GM21737 (cell line): ENCODE results near the gene CD2AP.
"Not testable (repeated sequence)": the region's sequence is repeated elsewhere in the genome, so short reads cannot be mapped to it uniquely, and the experiment has no call there.

Experiments
- ATAC-seq: cut with Tn5 transposase; IDR thresholded peaks from one replicate; pipeline ENCODE4 v1.9.1; 2021; ENCODE audit warnings: mild to moderate bottlenecking, moderate library complexity; ENCODE audit not compliant: unreplicated experiment

The CD2AP gene

GRCh38 chr6:47553243-47553642 is 75.7 kb downstream of the CD2AP start:
- ATAC-seq, result not testable (repeated sequence)

DNA sequence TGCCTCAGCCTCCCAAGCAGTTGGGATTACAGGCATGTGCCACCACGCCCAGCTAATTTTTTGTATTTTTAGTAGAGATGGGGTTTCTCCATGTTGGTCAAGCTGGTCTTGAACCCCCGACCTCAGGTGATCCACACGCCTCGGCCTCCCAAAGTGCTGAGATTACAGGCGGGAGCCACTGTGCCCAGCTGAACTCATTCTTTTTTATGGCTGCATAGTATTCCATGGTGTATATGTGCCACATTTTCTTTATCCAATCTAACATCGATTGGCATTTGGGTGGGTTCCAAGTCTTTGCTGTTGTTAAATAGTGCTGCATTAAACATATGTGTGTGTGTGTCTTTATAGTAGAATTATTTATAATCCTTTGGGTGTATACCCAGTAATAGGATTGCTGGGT is 78.9 kb downstream of the CD2AP start:
- not testable (repeated sequence) for ATAC-seq

- no peak for ATAC-seq
These were observed 85.6 kb downstream of the CD2AP start for GRCh38 chr6:47563162-47563561.

- ATAC-seq, result not testable (repeated sequence)
These were observed 89.0 kb downstream of the CD2AP start for GRCh38 chr6:47566602-47567001.

- ATAC-seq, result no peak
These were observed 90.0 kb downstream of the CD2AP start for GRCh38 chr6:47567586-47567985.

GRCh38 chr6:47571488-47571887 is 93.9 kb downstream of the CD2AP start:
- no peak for ATAC-seq

- ATAC-seq, result no peak
These were observed 95.5 kb downstream of the CD2AP start for GRCh38 chr6:47573109-47573508.

- ATAC-seq, result no peak
These were observed 97.2 kb downstream of the CD2AP start for GRCh38 chr6:47574789-47575188.

- ATAC-seq, result no peak
These were observed 101.5 kb downstream of the CD2AP start for GRCh38 chr6:47579040-47579439.

- ATAC-seq, result peak; percentile 76
These were observed 104.0 kb downstream of the CD2AP start for GRCh38 chr6:47581591-47581990.

DNA sequence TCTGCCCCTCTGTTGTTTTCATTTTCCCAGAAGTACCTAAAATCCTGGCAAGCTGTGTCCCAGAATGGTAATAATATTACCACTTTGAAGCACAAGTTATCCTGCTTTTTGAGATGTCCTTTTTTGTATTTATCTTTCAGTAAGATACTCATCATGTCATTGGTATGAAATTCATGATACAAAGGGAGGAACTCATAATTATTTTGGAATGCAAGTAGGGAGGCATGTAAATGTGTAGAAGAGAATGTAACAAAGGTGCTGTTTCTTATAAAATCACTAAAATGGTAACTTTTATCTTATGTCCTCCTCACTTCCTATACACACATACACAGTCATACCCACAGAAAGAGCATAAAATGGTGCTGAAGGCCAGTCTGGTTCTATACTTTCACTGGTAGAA is 109.9 kb downstream of the CD2AP start:
- no peak for ATAC-seq

GRCh38 chr6:47592131-47592840 is 114.7 kb downstream of the CD2AP start:
- ATAC-seq, result no peak

GRCh38 chr6:47593979-47594378 is 116.4 kb downstream of the CD2AP start:
- no peak for ATAC-seq

DNA sequence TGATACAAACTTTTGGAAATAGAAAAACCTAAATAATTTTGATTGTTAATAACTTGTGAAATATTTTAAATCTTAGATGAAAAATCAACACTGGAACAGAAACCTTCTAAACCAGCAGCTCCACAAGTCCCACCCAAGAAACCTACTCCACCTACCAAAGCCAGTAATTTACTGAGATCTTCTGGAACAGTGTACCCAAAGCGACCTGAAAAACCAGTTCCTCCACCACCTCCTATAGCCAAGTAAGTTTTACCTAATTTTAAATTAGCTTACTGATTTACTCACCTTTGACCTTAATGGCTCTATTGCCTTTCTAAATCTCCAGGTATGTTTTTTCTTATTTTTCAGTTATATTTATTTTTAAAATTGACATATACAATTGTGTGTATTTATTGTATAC is 118.2 kb downstream of the CD2AP start:
- ATAC-seq, result no peak

DNA sequence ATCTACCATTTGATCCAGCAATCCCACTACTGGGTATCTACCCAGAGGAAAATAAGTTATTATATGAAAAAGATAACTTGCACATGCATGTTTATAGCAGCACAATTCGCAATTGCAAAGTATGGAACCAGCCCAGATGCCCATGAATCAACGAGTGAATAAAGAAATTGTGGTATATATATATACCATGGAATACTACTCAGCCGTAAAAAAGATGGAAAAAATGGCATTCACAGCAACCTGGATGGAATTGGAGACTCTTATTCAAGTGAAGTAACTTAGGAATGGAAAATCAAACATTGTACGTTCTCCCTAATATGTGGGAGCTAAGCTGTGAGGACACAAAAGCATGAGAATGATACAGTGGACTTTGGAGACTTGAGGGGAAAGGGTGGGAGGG is 120.8 kb downstream of the CD2AP start:
- no peak for ATAC-seq

GRCh38 chr6:47599512-47599911 is 121.9 kb downstream of the CD2AP start:
- ATAC-seq, result no peak

DNA sequence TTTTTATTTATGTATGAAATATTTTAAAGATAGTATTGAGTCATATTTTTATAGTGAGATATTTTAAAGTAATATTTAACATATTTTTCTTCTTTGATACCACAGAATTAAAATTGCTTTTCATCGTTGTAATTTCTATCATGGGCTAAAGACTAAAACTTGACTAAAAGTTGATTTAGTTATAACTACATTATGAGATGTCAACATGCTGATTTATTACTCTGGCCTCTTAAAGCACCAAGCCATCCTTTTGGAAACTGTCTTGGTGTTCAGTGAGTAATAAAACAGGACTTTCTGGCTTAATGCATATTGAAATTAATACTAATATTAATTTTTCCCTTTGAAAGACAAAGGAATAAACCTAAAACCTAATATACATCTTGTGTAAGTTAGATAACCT is 125.6 kb downstream of the CD2AP start:
- no peak for ATAC-seq

DNA sequence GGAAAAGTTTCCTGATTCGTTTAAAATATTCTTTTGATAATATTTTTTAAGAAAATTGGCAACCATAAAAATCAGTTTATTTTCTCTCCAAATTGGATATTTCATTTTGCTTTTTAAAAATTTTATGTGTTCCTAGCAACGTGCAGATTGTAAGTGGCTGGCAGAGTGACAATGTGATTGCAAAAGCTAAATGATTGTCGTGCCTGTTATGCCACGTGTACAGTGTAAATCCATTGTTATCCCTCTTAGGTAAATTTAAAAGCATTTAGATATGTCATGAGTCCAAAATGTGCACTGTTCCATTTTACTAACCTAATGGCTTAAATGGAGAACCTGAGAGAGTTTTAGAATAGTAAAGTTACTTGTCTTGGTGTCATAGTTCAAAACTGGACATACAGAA is 126.4 kb downstream of the CD2AP start:
- ATAC-seq, result no peak

- ATAC-seq, result no peak
These were observed 144.4 kb downstream of the CD2AP start for GRCh38 chr6:47621838-47622449.

- no peak for ATAC-seq
These were observed 149.2 kb downstream of the CD2AP start for GRCh38 chr6:47626782-47627181.

DNA sequence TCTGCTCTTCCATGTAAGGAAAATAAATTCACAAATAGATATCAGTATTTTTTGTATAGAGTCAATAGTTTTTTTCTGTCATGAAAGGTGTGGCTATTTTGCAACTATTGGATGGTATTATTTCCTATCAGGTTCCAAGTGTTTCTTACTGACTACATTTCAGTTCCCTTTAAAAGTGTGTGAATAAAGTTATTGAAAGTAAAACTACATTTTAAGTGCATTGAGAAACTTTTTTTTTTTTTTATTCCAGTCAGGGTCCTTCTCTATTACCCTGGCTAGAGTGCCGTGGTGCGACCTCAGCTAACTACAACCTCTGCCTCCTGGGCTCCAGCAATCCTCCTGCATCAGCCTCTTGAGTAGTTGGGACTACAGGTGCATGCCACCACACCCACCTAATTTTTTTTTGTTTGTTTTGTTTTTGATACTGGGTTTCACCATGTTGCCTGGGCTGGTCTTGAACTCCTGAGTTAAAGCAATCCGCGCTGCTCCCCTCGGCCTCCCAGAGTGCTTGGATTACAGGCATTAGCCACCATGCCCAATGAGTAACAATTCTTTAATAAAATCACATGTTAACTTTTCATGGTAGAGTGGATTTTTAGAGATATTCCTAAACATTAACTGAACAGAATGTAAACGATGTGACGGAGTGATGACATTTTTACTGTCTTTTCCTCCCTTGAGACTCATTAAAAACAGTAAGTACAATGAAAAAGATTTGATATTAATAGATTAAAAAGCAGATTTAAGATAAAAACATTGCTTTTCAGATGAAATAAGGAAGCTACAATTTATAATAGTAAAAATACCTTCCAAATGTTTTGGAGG is 151.1 kb downstream of the CD2AP start:
- ATAC-seq, result no peak

DNA sequence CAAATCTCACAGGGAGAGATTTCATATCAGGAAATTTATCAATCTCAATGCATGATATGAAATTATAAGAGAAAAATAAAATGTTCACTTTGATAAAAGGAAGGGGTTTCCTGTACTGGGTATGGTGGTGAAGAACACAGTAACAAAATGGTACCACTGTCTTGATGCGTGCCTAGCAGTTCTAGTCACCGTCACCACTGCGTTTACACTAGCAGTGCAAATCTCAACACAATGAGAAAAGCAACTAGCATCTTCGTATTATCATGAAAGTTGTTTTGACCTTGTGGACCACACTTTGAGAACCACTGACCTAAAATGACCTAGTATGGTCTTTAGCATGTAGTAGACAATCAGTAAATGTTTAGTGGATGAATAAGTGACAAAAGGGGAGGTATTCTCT is 152.4 kb downstream of the CD2AP start:
- no peak for ATAC-seq
